ENCODE measurements around the gene LMX1A. TPM values are rescaled to one million over a fixed set of nuclear protein-coding genes. Genes with fewer than 3 reads are reported as not detected.
A peak's percentile ranks its signal among the peaks of the same experiment; 100 is the strongest.

The LMX1A gene
- total RNA-seq (not detected), polyA plus RNA-seq (not detected)

DNA sequence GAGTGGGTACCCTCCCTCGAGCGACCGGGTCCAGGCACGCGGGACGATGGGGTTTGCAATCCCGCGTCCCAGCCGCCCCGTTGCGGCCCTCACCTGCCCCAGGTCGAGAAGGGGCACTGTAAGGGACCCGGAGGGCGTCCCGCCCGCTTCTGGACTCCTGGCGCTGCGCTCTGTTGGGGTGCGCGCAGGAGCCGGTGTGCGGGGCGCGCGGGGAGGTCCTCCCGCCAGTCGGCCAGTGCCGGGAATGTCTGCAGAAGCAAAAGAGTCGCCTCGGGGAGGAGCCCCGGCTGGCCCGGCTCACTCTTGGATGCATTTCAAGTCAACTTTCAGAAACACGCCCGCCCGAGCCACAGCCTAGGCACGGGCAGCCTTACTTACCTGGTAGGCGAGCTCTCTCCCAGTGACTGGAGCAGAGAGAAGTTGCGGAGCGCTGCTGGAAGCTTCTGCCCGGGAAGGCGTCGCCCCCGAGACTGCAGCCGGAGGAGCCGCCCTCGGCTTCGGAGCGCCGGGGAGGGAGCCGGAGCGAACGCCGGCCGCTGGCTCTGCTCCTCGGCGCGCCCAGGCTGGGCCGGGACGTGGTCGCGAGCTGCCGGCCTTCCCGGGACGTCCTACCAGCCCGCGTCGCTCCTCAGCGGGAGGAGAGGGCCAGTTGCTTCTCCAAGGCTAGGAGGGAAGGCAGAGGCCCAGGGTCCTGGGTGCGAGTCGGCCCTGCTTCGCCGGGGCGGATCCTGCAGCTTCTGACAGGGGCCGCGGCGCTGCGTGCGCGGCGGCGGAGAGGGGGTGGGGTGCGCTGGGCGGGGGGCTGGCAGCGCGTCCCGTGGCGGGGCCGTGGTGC lies at the start of gene LMX1A:
LMX1A (minus strand) TSS at position 739 of the 835 bp plus-strand sequence. CDS start 1,156 bp downstream, outside the sequence.
- peaks cover 61 to 67% of the 10 kb centered on the region in 2 donors for H3K27me3 Mint-ChIP-seq
- H3K4me3 ChIP-seq (ENCODE audit: low read length in 2 of 2), result no peak within 1 kb of the TSS
- H3K27ac ChIP-seq (ENCODE audit: low read depth, low read length), result no peak within 1 kb of the TSS
- peaks cover 0 to 1% (median 0%) of the 10 kb centered on the region in 8 donors for H3K9me3 Mint-ChIP-seq
- no peaks in the 10 kb centered on the region for H3K36me3 Mint-ChIP-seq
- H3K4me1 Mint-ChIP-seq, result peaks cover 6 to 39% (median 10%) of the 10 kb centered on the region in 4 donors
- ChIA-PET CTCF (ENCODE audit: partially characterized antibody) (interaction anchor here (1.7 kb wide), 1 partner anchor 11 kb away, joined by 5 read pairs; no protein-coding TSS in a partner anchor), POLR2A (ENCODE audit: partially characterized antibody) (no interaction called here)
- intact Hi-C loops (cut with micrococcal nuclease), result no loop called here
- H3K9me3 ChIP-seq (ENCODE audit: control insufficient read depth in 1 of 2, low read length in 2 of 2), result no peaks in the 10 kb centered on the region
- no peaks in the 10 kb centered on the region for H3K36me3 ChIP-seq (ENCODE audit: insufficient read depth, low read length)
- H3K4me1 ChIP-seq (ENCODE audit: insufficient read depth, low read length), result no peaks in the 10 kb centered on the region
- peak within 1 kb of the TSS in 2 of 8 donors; percentile 36 to 57 for H3K4me3 Mint-ChIP-seq
- no peak within 1 kb of the TSS for H3K27ac Mint-ChIP-seq
- no peak for DNase-seq
- H3K27me3 ChIP-seq (ENCODE audit: insufficient read depth, low read length), result peaks cover 19% of the 10 kb centered on the region

GRCh38 chr1:165403835-165404482 lies 47.4 kb upstream of the LMX1A start:
- intact Hi-C loops (cut with micrococcal nuclease), result loop anchor here (1.0 kb wide), 1 partner anchor 510 kb away; no protein-coding TSS in a partner anchor
- Histone ChIP-seq H3K27ac (ENCODE audit: low read depth, low read length) (no peak overlapping the region), H3K36me3 (ENCODE audit: insufficient read depth, low read length) (no peaks in the 10 kb centered on the region), H3K9me3 (ENCODE audit: control insufficient read depth in 1 of 2, low read length in 2 of 2) (no peaks in the 10 kb centered on the region), H3K4me3 (ENCODE audit: low read length in 2 of 2) (no peak overlapping the region), H3K4me1 (ENCODE audit: insufficient read depth, low read length) (no peaks in the 10 kb centered on the region), H3K27me3 (ENCODE audit: insufficient read depth, low read length) (no peaks in the 10 kb centered on the region)
- ChIA-PET POLR2A (ENCODE audit: partially characterized antibody) (no interaction called here), CTCF (ENCODE audit: partially characterized antibody) (interaction anchor here (1.0 to 3.3 kb wide), 5 partner anchors 11 to 188 kb away, joined by 3 to 21 read pairs (median 4); no protein-coding TSS in a partner anchor)
- peak in 3 of 5 donors; percentile 26 to 33 (median 30) for DNase-seq
- Mint-ChIP-seq H3K36me3 (no peaks in the 10 kb centered on the region), H3K27me3 (peaks cover 15 to 17% of the 10 kb centered on the region in 2 donors), H3K4me3 (no peak overlapping the region), H3K9me3 (no peaks in the 10 kb centered on the region), H3K27ac (no peak overlapping the region), H3K4me1 (peaks cover 0 to 5% (median 2%) of the 10 kb centered on the region in 4 donors)

DNA sequence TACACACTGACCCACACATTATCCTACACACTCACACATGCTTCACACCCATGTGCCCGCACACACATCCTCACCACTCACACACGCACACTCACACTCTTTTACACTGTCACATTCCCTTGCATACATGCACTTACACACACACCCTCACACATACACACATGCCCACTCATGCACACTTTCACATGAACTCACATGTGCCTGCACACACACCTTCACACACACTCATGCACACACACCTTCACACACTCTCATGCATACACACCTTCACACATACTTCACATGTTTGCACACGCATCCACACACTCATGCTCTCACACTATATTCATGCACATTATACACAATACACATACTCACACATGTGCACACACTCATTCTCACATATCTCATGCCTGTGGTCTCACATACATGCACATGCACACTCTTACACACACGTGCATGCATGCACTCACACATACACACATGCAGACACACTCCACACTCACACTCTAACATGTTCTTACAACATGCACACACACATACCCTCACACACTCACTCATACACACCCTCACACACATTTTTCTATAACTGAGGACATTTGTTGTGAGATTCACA lies 46.1 kb upstream of the LMX1A start:
- Mint-ChIP-seq H3K27me3 (peaks cover 12 to 18% of the 10 kb centered on the region in 2 donors), H3K4me3 (no peak overlapping the region), H3K9me3 (no peaks in the 10 kb centered on the region), H3K27ac (no peak overlapping the region), H3K4me1 (peaks cover 6 to 9% (median 7%) of the 10 kb centered on the region in 4 donors), H3K36me3 (no peaks in the 10 kb centered on the region)
- ChIA-PET POLR2A (ENCODE audit: partially characterized antibody) (no interaction called here), CTCF (ENCODE audit: partially characterized antibody) (interaction anchor here (1.1 to 3.3 kb wide), 5 partner anchors 9 to 190 kb away, joined by 3 to 21 read pairs (median 7); no protein-coding TSS in a partner anchor)
- no peaks in the 10 kb centered on the region for H3K27me3 ChIP-seq (ENCODE audit: insufficient read depth, low read length)
- no peak overlapping the region for H3K27ac ChIP-seq (ENCODE audit: low read depth, low read length)
- DNase-seq, result no peak
- H3K36me3 ChIP-seq (ENCODE audit: insufficient read depth, low read length), result no peaks in the 10 kb centered on the region
- H3K4me1 ChIP-seq (ENCODE audit: insufficient read depth, low read length), result peaks cover 5% of the 10 kb centered on the region
- H3K4me3 ChIP-seq (ENCODE audit: low read length in 2 of 2), result no peak overlapping the region
- intact Hi-C loops (cut with micrococcal nuclease), result no loop called here
- H3K9me3 ChIP-seq (ENCODE audit: control insufficient read depth in 1 of 2, low read length in 2 of 2), result no peaks in the 10 kb centered on the region

GRCh38 chr1:165397944-165398343 lies 41.4 kb upstream of the LMX1A start:
- Mint-ChIP-seq H3K4me3 (peak overlapping the region in 1 of 8 donors; percentile 4), H3K27me3 (peaks cover 20 to 25% of the 10 kb centered on the region in 2 donors), H3K36me3 (peaks cover 0 to 2% of the 10 kb centered on the region in 2 donors), H3K9me3 (peaks cover 0 to 4% (median 0%) of the 10 kb centered on the region in 8 donors), H3K27ac (no peak overlapping the region), H3K4me1 (peaks cover 13 to 25% (median 16%) of the 10 kb centered on the region in 4 donors)
- H3K4me1 ChIP-seq (ENCODE audit: insufficient read depth, low read length), result peaks cover 18% of the 10 kb centered on the region
- ChIA-PET CTCF (ENCODE audit: partially characterized antibody) (interaction anchor here (1.0 to 6.6 kb wide), 5 partner anchors 29 to 527 kb away, joined by 3 to 275 read pairs (median 5); no protein-coding TSS in a partner anchor), POLR2A (ENCODE audit: partially characterized antibody) (interaction anchor here (1.9 kb wide), 1 partner anchor 194 kb away, joined by 7 read pairs; no protein-coding TSS in a partner anchor)
- no peak overlapping the region for H3K27ac ChIP-seq (ENCODE audit: low read depth, low read length)
- H3K9me3 ChIP-seq (ENCODE audit: control insufficient read depth in 1 of 2, low read length in 2 of 2), result no peaks in the 10 kb centered on the region
- no peak overlapping the region for H3K4me3 ChIP-seq (ENCODE audit: low read length in 2 of 2)
- H3K36me3 ChIP-seq (ENCODE audit: insufficient read depth, low read length), result no peaks in the 10 kb centered on the region
- intact Hi-C loops (cut with micrococcal nuclease), result no loop called here
- peaks cover 8% of the 10 kb centered on the region for H3K27me3 ChIP-seq (ENCODE audit: insufficient read depth, low read length)
- DNase-seq, result peak in 2 of 5 donors; percentile 4 to 11

DNA sequence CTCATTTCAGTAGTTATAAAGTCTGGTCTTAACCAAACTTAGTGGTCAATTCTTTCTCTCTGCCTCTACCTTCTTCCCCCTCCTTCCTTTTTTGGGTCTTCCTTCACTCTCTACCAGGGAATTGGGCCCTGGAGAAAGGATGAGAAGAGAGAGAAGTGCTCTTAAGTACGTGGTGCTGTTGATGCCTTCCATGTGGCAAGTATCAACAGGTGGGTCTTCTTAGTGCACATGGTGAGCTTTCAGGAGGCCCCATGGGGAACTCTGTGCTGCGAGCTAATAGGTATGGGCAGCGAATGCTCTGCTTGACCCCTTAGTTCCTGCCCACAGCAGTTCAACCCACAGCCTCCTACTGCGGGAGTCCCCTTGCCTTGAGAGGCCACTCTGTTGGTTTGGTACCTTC lies 39.4 kb upstream of the LMX1A start:
- H3K4me3 ChIP-seq (ENCODE audit: low read length in 2 of 2), result no peak overlapping the region
- Mint-ChIP-seq H3K27me3 (peaks cover 27 to 36% of the 10 kb centered on the region in 2 donors), H3K4me3 (no peak overlapping the region), H3K36me3 (peaks cover 0 to 2% of the 10 kb centered on the region in 2 donors), H3K4me1 (peaks cover 17 to 30% (median 24%) of the 10 kb centered on the region in 4 donors), H3K27ac (no peak overlapping the region), H3K9me3 (peaks cover 0 to 4% (median 0%) of the 10 kb centered on the region in 8 donors)
- no peaks in the 10 kb centered on the region for H3K9me3 ChIP-seq (ENCODE audit: control insufficient read depth in 1 of 2, low read length in 2 of 2)
- no peak overlapping the region for H3K27ac ChIP-seq (ENCODE audit: low read depth, low read length)
- H3K27me3 ChIP-seq (ENCODE audit: insufficient read depth, low read length), result peaks cover 20% of the 10 kb centered on the region
- H3K36me3 ChIP-seq (ENCODE audit: insufficient read depth, low read length), result no peaks in the 10 kb centered on the region
- CTCF ChIA-PET (ENCODE audit: partially characterized antibody), result interaction anchor here (0.5 to 6.6 kb wide), 5 partner anchors 13 to 306 kb away, joined by 3 to 275 read pairs (median 5); no protein-coding TSS in a partner anchor
- no peak for DNase-seq
- POLR2A ChIA-PET (ENCODE audit: partially characterized antibody), result no interaction called here
- intact Hi-C loops (cut with micrococcal nuclease), result no loop called here
- peaks cover 26% of the 10 kb centered on the region for H3K4me1 ChIP-seq (ENCODE audit: insufficient read depth, low read length)

- peaks cover 24% of the 10 kb centered on the region for H3K27me3 ChIP-seq (ENCODE audit: insufficient read depth, low read length)
- ChIA-PET CTCF (ENCODE audit: partially characterized antibody) (interaction anchor here (0.5 to 6.6 kb wide), 5 partner anchors 13 to 307 kb away, joined by 3 to 275 read pairs (median 5); no protein-coding TSS in a partner anchor), POLR2A (ENCODE audit: partially characterized antibody) (no interaction called here)
- no peak overlapping the region for H3K4me3 ChIP-seq (ENCODE audit: low read length in 2 of 2)
- no peak overlapping the region for H3K4me3 Mint-ChIP-seq
- peaks cover 17 to 30% (median 24%) of the 10 kb centered on the region in 4 donors for H3K4me1 Mint-ChIP-seq
- peaks cover 29 to 40% of the 10 kb centered on the region in 2 donors for H3K27me3 Mint-ChIP-seq
- intact Hi-C loops (cut with micrococcal nuclease), result no loop called here
- peaks cover 0 to 4% (median 0%) of the 10 kb centered on the region in 8 donors for H3K9me3 Mint-ChIP-seq
- H3K36me3 ChIP-seq (ENCODE audit: insufficient read depth, low read length), result no peaks in the 10 kb centered on the region
- H3K36me3 Mint-ChIP-seq, result peaks cover 0 to 2% of the 10 kb centered on the region in 2 donors
- H3K27ac ChIP-seq (ENCODE audit: low read depth, low read length), result no peak overlapping the region
- no peaks in the 10 kb centered on the region for H3K9me3 ChIP-seq (ENCODE audit: control insufficient read depth in 1 of 2, low read length in 2 of 2)
- H3K27ac Mint-ChIP-seq, result peak overlapping the region in 1 of 7 donors; percentile 75
- peaks cover 26% of the 10 kb centered on the region for H3K4me1 ChIP-seq (ENCODE audit: insufficient read depth, low read length)
- no peak for DNase-seq
Measured at GRCh38 chr1:165395478-165395877, 39.0 kb upstream of the LMX1A start.
